Measurements from ENCODE around the gene PTCD1.

DNA sequence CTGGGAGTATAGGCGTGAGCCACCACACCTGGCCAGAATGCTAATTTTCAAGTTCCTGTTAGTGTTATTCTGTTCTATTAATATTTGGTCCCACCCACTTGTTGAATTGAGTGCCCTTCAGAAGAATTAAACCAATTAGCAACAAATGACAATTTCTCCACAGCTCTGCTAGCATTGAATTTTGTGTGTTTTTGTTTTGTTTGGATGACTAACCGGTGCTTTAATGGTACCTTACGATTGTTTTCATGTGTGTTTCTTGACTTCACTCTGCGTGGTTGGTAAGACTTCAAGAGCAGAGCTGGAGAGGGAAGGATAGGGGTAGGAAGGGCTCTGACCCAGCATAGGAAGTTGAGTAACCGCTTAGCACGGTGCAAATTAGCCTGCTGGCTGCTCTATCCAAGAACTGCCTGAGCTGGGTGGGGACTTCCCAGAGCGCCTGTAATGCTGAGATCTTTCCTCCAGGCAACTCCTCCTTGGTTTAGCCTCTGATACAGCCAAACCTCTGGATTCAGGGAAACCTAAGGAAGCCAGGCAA, 59.5 kb downstream of the PTCD1 start:
- TF ChIP-seq, protein P1, sequence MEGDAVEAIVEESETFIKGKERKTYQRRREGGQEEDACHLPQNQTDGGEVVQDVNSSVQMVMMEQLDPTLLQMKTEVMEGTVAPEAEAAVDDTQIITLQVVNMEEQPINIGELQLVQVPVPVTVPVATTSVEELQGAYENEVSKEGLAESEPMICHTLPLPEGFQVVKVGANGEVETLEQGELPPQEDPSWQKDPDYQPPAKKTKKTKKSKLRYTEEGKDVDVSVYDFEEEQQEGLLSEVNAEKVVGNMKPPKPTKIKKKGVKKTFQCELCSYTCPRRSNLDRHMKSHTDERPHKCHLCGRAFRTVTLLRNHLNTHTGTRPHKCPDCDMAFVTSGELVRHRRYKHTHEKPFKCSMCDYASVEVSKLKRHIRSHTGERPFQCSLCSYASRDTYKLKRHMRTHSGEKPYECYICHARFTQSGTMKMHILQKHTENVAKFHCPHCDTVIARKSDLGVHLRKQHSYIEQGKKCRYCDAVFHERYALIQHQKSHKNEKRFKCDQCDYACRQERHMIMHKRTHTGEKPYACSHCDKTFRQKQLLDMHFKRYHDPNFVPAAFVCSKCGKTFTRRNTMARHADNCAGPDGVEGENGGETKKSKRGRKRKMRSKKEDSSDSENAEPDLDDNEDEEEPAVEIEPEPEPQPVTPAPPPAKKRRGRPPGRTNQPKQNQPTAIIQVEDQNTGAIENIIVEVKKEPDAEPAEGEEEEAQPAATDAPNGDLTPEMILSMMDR (IDR thresholded peaks at IDR 0.05): no peak
- TF ChIP-seq EZH2 (IDR thresholded peaks at IDR 0.05) (no peak), EZH2phosphoT487 (IDR thresholded peaks at IDR 0.05) (no peak)
